OCI-LY7 (cell line): ENCODE data around the gene PDE5A.

Source experiments
- EZH2phosphoT487 ChIP-seq: fragments of 200-600 bp; sonication (generic); IDR thresholded peaks from 2 replicates; pipeline ENCODE4 v1.6.1; 2018; ENCODE audit warnings: low read depth, borderline replicate concordance, mild to moderate bottlenecking, mixed run types, antibody characterized with exemption, low read length, moderate library complexity, mixed read lengths
- TF ChIP-seq, protein P1 (sequence below): fragments of 200-600 bp; sonication (generic); conservative IDR thresholded peaks from 2 replicates; pipeline ENCODE4 v1.5.1; 2014; ENCODE audit warnings: mild to moderate bottlenecking, antibody characterized with exemption, low read length, moderate library complexity, mixed read lengths

DNA sequence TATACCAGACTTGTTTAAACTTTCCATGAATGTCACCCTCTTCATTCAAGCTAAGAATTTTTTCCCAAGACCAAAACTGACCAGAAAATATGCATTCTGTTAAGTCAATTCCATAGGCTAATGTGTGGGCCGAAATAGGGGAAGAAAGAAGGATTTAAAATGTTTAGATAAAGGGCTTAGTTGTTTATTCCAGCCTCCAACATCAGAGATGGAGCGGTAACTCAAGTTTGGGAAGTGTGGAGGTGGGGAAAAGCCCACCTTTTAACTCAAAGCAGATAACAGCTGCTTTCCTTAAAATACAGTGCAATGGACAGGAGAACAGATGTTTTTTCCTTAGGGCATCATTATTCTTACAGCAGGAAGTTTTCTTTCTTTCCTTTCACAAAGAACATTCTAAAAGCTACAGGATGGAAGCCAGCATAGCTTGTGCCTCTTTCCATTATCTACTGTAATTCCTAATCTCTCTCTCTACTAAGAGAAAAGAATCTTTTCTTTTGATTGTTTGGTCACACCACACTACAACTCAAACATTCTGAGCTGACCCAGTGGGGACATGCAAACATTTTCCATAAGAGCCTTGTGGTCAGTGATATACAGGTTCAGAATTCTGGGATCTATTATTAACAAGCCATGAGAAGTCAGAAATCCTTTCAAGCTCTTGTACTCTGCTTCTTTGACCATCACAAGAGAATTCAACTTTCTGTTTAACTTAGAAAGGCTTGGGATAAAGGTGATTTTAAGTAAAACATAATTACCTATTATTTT lies 101.6 kb downstream of the PDE5A start:
- TF ChIP-seq, protein P1, sequence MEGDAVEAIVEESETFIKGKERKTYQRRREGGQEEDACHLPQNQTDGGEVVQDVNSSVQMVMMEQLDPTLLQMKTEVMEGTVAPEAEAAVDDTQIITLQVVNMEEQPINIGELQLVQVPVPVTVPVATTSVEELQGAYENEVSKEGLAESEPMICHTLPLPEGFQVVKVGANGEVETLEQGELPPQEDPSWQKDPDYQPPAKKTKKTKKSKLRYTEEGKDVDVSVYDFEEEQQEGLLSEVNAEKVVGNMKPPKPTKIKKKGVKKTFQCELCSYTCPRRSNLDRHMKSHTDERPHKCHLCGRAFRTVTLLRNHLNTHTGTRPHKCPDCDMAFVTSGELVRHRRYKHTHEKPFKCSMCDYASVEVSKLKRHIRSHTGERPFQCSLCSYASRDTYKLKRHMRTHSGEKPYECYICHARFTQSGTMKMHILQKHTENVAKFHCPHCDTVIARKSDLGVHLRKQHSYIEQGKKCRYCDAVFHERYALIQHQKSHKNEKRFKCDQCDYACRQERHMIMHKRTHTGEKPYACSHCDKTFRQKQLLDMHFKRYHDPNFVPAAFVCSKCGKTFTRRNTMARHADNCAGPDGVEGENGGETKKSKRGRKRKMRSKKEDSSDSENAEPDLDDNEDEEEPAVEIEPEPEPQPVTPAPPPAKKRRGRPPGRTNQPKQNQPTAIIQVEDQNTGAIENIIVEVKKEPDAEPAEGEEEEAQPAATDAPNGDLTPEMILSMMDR: no peak
- no peak for TF ChIP-seq EZH2phosphoT487
